Suppressor macrophage (primary cell): Measurements from ENCODE around the gene MEAK7.

ENCODE experiments used
- DNase-seq, 4 experiments: peaks; one replicate each; pipeline ENCODE4 v3.0.0-alpha.2; 2020 to 2022

The MEAK7 gene

GRCh38 chr16:84465154-84465553 is 39.3 kb downstream of the MEAK7 start:
- DNase-seq, result no peak

- no peak for DNase-seq
Measured at GRCh38 chr16:84464116-84464515, 40.3 kb downstream of the MEAK7 start.

DNA sequence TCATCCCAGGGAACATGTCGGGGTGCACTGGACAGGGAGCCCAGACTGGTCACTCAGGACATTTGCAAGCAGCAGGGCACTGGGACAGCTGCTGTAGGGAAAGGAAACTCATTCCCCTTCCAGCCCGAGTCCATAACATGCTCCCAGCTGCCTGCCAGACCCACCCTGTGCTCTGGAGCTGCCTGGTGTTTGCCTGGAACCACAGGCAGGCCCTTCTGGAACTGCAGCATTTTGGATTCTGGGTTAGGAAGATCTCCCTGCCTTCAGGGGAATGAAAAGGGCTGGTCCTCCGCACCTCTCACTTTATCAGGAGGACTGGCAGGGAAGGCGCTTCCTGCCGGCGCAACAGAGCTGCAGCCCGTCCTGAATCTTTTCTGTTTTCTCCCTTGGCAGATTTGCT is 41.2 kb downstream of the MEAK7 start:
- DNase-seq, result no peak

GRCh38 chr16:84462296-84463210 is 41.9 kb downstream of the MEAK7 start:
- no peak for DNase-seq

GRCh38 chr16:84461413-84462295 is 42.8 kb downstream of the MEAK7 start:
- DNase-seq, result no peak

GRCh38 chr16:84461029-84461412 is 43.4 kb downstream of the MEAK7 start:
- DNase-seq, result no peak

DNA sequence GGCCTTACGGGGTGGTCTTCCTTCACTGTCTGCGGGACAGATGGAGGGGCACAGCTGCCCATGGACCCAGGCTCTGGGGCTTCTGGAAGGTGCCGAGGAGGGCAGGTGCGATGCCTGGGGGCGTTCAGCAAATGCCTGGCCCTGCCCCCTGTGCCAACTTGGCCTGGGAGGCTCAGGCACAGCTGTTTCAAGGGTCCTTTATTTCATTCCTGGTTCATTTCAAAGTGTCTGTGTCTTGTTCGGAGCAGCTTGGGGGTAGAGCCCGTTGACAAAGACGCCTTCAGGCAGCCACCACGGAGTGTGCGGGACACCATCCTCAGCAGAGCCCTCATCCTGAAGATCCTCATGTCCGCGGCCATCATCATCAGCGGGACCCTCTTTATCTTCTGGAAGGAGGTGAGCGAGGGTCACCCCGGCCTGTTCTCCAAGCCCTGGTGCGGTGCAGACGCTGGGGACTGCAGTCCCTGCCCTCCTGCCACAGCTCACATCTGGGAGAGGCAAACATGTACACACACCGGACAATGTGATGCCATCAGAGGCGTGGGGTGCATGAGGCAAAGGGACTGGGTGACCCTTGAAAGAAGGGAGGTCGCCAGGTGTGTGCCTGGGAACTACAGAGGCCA is 43.9 kb downstream of the MEAK7 start:
- DNase-seq, result no peak

GRCh38 chr16:84459941-84460405 is 44.5 kb downstream of the MEAK7 start:
- no peak for DNase-seq

DNA sequence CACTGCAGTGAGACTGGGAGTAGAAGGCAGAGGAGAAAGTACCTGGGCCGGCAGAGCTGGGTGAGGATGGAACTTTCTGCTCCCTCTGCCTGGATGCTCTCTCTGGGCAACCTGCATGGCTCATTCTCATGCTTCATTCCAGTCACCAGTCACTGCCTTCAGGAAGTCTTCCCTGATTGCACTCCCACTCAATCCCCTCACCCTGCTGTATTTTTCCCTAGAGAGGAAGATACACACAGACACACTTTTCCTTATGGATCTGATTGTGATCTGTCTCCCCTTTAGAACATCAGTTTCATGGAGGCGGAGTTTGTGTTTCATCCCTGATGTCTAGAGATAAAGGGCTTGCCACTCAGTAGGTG is 44.9 kb downstream of the MEAK7 start:
- no peak for DNase-seq

GRCh38 chr16:84458606-84459532 is 45.6 kb downstream of the MEAK7 start:
- DNase-seq, result no peak

- DNase-seq, result no peak
Measured at GRCh38 chr16:84455031-84455430, 49.4 kb downstream of the MEAK7 start.
